ENCODE results near the gene EFL1.
"Not testable (repeated sequence)": the region's sequence is repeated elsewhere in the genome, so short reads cannot be mapped to it uniquely, and the experiment has no call there.

The EFL1 gene

GRCh38 chr15:82195818-82196217 lies 66.7 kb downstream of the EFL1 start:
- DNase-seq: not testable (repeated sequence)

GRCh38 chr15:82194488-82194887 lies 68.0 kb downstream of the EFL1 start:
- not testable (repeated sequence) for DNase-seq

DNA sequence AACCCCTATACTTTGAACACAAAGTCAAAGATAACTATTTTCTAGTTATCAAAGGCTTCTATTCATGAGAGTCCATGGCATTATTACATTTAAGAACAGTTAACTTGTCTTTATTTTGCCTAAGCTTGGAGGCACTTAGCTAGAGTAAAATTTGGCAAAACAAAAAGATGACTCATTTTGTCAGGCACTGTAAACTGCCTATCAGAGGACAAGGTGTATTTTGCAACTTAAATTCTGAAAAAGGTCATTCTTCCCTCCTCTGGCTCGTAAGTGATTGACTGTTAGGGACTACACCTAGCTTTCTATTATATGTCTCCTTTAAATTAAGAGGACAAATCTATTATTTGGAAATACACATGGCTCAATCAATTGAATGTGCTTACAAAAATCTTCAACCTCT lies 69.1 kb downstream of the EFL1 start:
- not testable (repeated sequence) for DNase-seq

DNA sequence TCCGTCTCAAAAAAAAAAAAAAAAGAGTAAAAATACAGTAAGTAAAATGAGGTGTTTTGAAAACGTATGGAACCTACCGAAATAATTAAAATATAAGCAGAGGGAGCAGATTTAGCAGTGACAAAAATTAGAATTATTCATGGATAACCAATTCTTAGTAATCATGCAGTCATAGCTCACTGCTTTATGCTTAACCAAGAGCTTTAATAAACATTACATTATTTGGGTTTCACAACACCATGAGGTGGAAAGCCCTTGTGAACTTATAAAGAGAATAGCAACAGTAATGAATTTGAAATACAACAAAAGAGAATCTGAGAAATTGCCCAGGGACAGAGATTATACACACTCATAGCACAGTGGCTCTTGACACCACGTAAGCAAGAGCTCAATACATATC lies 70.1 kb downstream of the EFL1 start:
- not testable (repeated sequence) for DNase-seq

DNA sequence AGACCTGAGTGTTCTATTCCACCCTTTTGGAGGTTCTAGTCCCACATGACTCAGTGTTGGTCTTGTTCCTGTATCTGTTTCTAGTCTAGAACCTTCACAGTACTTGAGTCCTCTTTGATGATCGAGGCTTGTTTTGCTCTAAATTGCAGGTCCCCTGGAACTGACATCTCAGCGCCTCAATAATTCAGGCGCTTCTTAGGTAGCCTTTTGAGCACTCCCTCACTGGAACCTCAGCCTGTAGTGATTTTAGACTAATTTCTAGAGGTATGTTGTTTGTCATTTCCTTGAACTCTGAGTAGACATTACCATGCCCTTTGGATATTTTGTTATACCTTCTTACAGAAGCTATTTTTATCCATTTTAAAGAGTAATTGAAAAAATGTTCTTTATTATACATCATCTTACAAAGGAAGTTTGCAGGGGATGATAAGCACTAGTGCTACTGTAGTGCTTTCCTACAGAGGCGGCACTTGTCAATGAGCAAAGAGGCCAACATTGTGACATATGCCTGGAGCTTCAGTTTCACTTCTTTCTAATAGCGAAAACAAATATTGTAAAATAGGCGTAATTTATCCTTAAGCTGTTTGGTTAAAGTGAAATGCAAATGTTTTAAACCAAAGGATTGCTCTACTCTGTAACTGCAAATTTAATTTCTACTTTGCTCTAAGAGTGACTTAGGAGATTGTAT lies 75.7 kb downstream of the EFL1 start:
- no peak for DNase-seq

- DNase-seq: no peak
Observed at GRCh38 chr15:82186161-82186560, 76.4 kb downstream of the EFL1 start.

DNA sequence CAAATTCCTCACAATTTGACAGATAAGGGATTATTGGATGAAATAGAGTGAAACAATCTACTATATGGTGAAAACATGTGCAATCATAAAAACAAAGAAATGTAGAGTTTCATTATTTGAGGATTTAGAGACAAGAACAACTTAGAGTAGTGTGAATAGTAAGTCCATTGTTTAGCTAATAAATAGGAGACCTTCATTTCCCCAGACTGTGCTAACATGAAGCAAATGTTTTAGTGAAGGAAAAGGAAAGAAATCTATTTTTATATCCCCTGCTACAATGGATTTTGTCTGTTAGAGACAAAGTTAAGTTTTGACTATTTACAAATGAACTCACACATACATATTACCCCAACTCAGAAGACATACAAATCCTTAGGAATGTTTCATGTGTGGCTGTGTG lies 77.8 kb downstream of the EFL1 start:
- DNase-seq: no peak

DNA sequence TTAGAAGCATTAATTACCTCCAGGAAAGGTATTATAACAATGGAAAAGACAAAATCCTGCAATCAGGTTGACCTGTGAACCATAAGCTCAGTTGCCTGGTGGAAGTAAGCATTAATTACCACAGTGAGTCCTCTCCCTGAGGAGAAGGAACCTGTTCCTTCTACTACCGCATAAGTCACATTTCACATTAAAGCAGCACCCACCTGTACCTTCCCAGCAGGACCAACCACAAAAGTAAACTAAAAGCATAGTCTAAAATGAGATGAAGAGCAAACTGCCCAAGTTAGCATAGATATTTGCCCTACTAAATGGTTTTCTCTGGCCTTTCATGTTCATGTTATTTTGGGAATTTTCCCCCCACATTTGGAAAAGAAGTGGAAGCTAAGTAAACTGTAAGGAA lies 78.2 kb downstream of the EFL1 start:
- no peak for DNase-seq

DNA sequence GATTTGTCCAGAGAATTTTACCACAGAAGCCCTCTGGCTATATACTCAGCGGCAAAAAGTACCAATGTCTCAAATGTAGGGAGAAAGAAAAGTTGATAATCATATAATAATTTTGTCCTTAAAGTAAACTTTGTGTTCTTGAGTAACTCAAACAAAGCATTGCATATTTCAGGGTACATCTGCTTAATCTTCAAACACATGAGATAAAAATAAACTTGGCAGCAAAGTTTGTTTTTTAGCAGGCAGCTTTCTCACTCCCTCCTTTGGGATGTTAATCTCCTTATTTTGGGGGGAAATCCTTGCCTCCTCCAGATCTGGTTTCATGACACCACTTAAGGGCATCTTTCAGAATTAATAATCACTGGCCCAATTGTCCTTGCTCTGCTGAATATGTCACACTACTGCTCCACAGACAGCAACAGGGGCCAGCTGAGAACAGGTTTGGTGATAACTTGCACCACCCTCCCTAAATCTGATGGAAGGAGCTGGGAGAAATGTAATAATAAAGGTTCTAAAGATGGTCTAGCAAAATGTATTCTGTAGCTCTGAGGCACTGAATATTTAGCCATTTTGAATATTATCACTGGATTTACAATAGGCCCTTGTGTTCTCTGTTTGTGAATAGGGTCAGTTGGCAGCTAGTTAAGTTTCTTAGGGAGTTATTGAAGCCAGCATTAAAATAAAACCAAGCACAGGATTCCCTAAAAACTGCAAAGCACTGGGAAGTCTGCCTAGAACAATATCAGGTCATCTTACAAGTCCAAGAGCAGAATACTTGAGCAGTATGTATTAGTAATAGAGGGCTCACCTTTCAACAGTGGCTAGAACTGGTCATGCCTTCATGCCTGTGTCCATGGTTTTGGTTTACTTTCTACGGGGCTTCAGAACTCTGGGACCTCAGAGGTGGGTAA lies 79.2 kb downstream of the EFL1 start:
- no peak for DNase-seq

DNA sequence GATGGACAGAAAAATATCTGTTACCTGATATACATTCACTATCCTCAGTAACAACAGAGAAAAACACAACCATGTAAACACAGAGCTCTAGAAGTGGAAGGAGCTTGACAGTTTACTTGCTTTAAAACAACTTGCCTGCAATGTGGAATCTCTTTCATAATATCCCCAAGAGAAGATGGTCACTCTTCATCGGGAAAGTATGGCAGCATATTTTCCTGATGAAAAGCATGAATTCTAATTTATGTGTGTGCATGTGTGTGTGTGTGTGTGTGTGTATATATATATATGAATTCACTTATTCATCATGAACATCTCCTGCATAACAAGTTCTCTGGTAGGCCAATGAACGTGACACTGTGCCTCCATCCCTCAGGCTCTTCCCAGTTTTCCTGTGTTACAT lies 81.2 kb downstream of the EFL1 start:
- DNase-seq: no peak

DNA sequence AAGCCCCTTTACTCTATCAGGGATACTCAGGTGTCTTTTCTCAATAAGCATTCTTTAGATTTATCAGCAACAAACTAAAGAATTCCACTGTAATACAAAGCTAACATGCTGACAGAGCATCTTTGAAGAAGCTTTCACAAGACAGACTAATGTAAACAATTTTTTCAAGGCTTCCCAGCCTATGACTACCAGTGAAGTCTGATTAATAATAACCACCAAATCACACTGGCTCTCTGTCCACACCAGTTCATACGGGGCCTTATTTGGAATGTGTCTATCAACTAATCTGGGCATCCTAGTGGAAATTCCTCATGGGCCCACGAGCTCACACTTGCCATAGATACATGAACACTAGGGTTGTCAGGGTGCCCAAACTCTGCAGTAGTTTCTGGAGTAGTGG lies 84.5 kb downstream of the EFL1 start:
- DNase-seq: no peak

DNA sequence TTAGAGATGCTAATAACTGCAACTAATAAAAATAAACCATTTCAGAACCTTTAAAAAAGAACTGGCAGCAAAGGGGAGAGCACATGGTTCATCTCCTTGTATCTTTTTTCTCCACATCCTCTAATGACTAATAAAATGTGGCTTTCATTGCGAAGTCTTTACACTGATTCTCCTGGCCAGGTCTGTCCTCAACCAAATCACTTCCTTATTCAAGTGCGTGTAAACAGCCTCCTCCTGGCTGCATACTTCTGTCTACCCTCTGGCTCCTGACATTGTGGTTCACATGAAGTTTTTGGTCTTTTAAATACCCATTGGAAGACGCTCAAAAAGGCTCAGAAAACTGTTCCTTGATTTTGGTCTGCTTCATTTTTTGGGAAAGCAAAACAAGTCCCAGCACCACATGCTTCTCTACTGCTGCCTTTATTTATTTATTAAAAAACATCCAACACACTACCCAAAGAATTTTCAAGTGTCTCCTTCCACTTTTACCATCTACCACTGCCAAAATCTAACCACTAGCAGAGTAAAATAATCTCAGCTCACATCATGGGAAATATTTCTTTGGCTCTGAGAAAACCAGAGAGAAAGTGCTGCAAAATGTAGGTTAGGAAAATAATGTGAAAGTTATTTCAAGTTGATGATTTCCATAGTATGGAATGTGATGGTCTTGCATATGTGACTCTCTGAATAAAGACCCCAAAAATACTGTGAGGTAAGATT lies 85.1 kb downstream of the EFL1 start:
- DNase-seq: no peak

GRCh38 chr15:82176542-82176941 lies 86.0 kb downstream of the EFL1 start:
- DNase-seq: no peak

DNA sequence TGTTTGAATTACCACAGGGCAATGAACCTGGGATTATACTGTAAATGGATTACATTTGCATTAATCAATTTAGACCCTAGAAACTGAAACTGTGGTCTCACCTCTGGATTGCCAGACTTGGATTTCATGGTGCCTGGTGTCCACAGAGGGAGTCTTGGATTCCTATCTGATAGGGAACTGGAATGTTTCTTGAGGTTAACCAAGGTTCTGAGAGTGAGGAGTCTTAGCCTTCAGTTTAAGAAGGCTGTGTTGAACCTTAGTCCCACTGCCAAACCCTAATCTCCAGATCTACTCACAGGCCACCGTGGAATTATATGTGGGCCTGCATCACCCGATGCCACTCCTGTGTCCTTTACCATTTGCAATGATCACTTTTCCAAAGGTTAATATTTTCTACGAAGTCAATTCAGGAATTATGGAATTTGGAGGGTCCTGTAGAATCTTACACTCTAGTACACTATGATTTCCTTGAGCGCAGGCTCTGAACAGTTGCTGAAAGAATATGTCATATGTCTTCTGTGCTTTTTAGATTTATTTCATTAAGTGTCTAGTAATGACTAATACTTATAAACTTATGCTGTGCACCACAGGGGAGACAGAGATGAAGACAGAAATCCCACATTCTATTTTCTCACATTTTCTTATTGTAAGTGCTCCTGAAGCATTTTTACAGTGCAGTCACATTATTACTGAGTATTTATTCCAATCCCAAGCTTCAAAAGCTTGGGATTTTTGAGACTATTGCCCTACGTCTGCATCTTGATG lies 87.9 kb downstream of the EFL1 start:
- DNase-seq: no peak

DNA sequence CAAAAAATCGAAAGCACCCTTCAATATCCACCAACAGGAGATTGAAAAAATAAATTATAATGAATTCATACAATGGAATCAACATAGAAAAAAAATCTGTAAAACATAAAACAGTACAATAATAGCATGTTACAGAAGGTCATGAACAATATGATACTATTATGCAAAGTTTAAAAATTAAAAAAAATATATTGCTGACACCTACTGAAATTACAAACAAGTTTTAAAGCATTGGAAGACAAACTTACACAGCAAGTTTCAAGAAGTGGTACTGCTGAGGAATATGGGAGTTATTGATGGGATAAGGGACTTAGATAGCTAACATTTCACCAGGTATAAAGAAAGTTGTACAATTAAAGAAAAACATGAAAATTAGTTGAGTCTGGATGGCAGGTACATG lies 89.4 kb downstream of the EFL1 start:
- DNase-seq: no peak

DNA sequence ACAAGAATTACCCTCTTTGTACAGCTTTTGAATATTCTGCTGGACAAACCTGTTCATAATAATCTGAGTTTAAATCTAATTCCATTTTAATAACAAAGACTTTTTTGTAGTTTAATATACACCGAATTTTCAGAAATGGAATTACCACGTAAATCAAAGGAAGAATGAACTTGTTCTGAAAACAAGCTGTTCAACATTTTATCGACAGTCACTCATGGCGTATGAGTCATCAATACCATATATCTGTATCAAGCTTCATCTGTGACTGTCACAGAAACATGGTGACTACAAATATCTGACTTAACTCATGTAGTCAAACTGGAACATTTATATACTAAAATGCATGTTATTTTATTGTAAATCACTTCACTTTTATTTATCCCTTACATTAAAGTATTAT lies 90.0 kb downstream of the EFL1 start:
- DNase-seq: no peak

DNA sequence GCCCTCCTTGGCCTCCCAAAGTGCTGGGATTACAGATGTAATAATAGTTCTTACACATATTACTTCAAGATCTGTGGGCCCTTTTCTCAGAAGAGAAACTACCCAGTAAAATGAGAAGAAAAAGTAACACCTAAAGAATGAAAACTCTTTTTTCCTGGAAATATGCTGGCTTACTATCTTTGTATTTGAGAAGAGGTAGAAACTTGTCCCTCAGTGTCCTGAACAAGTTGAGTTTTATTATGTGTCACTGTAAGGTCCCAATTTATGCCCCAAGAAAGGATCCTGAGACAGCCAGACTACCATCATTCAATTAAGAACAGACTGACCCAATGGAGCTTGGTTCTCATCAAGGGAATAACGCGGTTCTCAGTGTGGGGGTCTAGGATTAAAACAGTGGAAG lies 93.8 kb downstream of the EFL1 start:
- no peak for DNase-seq

- DNase-seq: no peak
Observed at GRCh38 chr15:82168296-82168695, 94.2 kb downstream of the EFL1 start.

DNA sequence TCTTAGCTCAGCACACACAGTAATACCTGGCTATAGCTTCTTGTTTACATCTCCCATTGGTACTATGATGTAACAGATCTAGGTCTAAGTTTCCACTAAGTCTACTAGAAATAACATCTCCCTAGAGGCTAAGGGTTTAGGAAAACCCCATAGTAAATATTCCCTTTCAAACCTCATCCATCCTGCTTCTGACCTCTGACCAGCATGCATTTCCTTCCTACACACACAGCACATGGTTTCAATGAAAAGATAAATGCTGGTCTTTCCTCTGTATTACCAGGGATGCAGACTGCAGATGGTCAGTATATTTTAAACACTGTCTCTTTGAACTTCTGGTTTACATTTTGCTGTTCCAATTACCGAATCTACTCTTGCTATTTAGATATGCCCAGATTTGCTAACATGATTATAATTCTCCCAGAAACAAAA lies 96.6 kb downstream of the EFL1 start:
- no peak for DNase-seq

DNA sequence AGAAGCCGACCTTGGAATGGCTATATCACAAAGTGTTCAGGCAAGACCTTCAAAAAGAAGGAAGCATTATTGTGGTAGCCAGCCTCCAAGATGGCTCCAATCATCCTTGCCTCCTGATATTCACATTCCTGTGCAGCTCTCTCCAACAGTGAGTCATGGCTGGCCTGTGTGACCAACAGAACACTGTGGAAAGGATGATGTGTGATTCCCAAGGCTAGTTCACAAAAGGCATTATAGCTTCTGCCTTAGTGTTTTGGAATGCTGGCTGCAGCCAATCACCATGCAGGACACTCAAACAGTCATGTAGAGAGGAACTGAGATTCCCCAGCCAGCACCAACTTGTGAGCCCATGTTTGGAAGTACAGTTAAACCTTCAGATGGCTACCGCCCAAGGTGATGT lies 102.6 kb downstream of the EFL1 start:
- DNase-seq: no peak

DNA sequence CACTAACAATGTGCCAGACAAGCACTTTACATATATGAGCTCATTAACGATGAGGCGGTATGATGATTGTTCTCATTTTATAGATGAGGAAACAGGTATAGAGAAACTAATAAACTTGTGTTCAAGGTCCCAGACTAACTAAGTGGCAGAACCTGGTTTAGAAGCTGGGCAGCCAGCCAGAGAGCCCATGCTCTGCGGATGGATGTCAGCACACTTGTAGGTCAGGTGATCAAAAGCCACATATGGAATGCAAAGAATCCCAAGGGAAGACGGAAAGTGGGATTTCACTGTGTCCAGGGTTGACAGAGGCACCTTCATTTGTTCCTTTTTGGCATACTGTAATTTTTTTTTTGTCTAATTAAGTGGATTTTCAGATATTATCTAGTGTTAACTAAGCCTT lies 103.7 kb downstream of the EFL1 start:
- no peak for DNase-seq

DNA sequence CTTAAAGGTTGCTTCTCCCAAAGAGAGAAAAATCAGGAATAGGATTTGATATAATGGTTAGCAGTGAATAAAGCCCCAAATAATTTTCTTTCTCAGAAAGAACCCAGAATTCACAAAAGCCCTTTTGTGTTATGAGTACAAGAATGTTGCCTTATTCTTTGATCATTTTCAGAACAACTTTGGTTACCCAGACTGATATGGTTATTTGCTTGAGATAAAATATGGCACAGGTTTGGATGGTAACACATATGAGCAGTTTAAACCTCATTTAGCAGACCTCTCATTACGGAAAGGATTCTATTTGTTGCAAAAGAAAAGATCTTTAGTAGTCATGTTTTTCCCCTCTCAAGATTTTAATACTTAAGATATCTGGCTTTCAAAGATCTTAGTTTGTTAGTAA lies 111.9 kb downstream of the EFL1 start:
- no peak for DNase-seq

DNA sequence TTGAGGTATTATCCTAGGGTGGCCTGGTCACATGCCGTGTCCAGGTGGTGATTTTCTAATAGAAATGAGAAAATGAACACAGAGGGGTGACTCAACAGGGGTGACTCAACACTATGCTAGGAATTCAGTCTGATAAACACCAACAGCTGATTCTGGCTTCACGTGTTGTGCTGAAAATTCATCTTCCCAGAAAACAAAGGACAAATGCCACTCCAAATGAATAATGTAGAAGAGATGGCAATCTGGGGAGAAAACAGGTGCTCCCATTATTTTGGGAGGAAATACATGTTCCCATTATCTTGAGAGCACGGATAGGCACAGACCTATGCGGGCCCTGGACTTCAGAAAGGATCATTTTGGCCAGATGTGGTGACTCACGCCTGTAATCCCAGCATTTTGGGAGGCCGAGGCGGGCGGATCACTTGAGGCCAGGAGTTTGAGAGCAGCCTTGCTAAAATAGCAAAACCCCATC lies 115.5 kb downstream of the EFL1 start:
- DNase-seq: no peak

Data from femur (tissue), 1 donor.